NCI-H1048 (cell line): ENCODE data around the gene MANF.
A peak's percentile ranks its signal among the peaks of the same experiment; 100 is the strongest.
"Not testable (repeated sequence)": the region's sequence is repeated elsewhere in the genome, so short reads cannot be mapped to it uniquely, and the experiment has no call there.

Experiments
- DNase-seq: peaks from one replicate; lab custom pipeline; 2025; lab: John Stamatoyannopoulos, UW

MANF gene

DNA sequence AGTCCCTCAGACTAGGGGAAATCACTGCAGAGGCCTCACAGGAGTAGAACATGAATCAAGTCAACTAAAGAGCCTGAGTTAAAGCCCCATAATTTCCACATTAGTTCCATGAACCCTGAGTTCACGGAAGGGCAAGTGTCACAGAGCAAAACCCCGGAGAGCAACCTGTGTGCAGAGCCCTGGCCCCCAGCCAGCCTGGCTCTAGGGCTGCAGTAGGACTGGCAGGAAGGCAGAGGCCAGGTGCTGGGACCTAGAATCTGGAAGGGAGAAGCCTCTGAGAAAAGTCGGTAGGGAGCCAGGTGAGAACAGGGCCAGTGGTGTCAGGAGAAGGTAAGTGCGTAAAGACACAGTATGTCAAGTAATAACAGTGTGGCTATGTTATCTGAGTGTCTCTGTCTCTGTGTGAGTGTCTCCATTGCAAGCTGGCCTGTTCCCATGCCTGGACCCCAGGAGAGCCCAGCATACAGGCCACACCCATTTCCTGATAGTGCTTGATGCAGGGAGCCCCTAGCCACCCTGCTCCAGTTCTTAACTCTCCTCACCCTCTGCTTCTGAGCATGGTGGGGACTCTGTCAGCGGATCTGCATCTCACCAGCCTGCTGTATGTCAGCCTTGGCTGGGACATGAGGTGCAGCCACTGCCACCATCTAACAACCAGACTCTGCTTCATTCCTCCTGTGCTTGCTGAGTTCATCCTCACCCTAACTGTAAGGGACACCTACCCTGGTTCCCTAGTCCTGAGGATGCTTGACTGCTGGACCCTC lies 11.3 kb upstream of the MANF start:
- DNase-seq, result no peak

DNA sequence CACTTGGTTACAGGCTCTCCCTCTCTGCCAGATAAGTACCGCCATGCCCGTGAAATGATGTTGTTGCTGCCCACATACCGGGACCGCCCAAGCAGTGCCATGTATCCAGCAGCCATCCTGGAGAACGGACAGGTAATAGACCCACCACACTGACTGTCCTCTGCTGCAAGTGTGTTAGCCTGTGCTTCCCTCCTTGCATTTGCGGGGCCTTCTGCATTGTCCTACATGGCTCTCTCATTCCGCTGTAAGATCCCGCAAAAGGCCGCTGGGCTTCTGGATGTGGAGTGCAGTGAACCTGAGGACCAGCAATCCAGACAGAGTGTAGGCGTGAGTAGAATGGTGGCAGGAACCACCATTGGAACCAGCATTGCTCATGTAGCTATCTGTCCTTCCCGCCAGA lies 10.6 kb upstream of the MANF start:
- DNase-seq, result no peak

DNA sequence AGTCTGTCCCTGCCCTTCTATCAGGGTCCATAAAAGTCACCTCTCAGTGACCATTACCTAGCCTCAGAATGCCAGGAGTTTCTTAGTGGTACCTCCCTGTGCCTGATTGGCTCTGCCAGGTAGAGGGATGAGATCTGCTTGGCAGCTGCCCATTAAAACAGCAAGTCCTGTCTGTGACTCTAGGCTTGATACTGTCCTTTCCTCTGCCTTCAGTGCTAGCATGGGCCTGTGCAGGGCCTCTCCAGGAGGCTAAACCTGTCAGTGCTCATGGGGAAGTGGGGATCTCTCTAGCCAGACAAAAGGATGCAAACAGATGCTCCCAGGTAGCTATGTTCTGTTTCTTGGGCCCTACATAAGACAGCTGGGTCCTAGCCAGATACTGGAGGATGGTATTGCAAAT lies 10.0 kb upstream of the MANF start:
- DNase-seq, result no peak

DNA sequence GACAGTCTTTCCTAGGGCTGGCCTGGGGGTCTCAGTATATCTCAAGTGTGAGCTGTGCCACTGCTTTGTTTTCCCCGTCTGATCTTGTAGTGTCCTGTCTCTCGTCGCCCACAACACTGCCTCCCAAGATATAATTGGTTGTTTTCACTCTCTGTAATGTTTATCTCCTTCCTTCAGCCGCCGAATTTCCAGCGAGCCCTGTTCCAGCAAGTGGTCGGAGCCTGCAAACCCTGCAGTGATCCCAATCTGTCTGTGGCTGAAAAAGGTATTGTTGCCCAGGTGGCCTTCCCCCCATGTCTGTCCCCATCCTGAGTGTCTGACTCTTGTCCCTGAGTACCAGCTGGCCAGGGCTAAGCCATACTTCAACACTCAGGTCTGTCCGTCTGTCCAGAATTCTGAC lies 9.5 kb upstream of the MANF start:
- no peak for DNase-seq

DNA sequence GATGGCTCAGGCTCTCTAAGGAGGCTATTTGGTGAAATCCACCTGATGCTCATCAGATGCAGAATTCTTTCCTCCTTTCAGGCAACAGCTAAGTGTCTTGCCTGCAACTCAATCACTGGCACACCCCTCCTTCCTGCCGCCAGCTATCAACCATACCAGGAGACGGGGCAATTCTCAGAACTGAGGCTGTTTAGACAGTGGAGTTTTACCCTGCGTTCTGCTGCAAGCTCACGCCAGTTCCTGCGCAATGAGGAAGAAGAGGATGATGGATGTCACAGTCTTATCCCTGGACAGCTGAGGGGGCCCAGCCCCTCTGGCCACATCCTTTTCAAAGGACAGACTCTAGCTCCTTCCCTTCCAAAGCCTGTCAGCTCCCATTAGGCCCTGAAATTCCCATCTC lies 7.0 kb upstream of the MANF start:
- no peak for DNase-seq

DNA sequence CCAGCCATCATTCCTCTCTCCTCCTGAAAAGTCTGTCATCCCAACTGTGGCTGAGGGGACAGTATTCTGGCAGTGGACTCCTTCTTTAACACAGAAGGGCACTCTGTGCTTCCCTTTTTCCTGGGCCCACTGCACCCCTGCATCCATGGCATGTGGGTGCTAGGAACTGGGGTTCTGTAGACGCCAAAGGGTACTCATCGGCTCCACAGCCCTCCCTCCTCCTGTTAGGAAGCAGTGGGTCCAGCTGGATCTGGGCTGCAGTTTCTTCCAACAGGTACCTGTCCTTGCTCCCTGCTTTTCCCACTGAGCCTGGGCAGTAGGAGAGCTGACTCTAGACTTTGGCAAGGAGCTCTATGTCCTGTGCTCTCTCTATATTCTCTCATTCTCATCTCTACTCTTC lies 6.4 kb upstream of the MANF start:
- no peak for DNase-seq

DNA sequence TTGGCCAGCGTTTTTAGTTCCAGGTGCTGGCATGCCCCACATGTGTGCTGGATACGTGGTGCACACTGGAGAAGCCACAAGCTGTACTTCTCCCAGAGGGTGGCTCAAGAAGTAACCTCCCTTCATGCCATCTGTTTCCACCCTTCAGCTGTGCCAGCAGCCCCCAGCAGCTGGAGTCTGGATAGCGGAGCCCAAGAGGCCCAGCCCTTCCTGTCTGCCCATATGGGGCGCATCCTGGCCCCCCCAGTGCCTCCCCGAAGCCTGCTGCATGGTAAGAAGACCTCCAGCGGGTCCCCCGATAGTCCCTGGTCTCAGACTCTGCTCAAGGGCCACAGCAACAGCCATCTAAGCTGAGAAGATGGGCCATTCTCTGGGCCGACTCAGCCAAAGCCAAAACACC lies 5.8 kb upstream of the MANF start:
- DNase-seq, result no peak

DNA sequence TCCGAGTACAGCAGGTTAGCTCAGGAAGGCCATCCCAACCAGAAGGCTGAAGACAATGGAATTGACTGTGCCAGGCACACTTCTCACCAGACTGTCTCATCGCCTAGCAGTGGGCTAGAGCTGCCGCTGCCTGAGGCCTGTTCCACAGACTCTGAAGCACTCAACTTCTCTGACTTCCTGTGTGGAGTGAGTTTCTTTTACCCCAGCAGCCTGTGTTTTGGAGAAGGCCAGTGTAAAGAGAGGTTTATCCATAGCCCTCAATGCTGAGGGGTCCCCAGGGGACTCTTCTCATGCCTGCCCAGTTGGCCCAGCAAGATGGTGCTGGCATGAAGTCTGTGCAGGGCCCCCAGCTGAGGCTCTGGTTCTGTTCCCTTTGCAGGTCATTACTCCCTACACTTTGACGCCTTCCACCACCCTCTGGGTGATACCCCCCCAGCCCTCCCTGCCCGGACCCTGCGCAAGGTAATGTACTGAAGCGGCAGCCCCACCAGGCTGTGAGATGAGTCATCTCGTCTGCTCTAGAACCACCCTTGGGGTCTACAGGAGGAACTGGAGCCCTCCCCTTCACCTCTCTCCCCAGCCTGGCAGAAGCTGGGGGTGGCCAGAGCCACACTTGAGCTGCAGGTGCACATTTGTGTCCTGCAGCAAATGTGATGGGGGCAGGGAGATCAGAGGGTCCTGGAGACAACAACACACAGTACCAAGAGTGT lies 5.2 kb upstream of the MANF start:
- no peak for DNase-seq

DNA sequence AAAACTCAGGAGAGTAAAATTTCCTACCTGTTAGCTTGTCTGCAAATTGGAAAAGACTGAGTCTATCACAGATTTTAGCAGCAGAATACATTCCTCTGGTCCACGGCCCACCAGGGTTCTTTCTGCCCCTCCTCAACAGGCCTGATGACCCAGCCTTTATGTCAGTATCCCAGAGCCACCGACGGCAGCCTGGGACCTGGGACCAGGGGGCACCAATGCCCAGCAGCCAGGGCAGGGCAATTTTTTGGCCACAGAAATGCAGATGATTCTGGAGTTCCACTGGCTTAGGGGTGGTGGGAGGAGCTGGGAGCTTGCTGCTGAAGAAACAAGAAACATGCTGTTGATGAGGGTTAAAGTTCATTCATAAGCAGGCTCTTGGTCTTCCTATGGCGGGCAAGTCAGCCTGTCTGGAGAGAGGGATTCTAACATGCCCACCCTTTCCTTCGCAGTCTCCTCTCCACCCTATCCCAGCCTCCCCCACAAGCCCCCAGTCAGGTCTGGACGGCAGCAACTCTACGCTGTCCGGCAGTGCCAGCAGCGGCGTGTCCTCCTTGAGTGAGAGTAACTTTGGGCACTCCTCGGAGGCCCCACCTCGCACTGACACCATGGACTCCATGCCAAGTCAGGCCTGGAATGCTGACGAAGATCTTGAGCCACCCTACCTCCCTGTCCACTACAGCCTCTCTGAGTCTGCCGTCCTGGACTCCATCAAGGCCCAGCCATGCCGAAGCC lies 4.3 kb upstream of the MANF start:
- no peak for DNase-seq

DNA sequence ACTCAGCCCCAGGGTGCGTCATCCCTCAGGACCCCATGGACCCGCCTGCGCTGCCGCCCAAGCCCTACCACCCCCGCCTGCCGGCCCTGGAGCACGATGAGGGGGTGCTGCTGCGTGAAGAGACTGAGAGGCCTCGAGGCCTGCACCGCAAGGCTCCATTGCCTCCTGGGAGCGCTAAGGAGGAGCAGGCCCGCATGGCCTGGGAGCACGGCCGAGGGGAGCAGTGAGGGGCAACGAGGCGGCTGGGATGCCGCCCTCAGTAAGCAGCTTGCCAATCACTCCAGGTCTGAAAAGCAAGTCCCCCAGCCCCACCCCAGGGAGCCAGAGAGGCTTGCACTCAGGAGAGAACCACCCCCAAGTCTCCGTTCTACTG lies 3.8 kb upstream of the MANF start:
- DNase-seq, result no peak

DNA sequence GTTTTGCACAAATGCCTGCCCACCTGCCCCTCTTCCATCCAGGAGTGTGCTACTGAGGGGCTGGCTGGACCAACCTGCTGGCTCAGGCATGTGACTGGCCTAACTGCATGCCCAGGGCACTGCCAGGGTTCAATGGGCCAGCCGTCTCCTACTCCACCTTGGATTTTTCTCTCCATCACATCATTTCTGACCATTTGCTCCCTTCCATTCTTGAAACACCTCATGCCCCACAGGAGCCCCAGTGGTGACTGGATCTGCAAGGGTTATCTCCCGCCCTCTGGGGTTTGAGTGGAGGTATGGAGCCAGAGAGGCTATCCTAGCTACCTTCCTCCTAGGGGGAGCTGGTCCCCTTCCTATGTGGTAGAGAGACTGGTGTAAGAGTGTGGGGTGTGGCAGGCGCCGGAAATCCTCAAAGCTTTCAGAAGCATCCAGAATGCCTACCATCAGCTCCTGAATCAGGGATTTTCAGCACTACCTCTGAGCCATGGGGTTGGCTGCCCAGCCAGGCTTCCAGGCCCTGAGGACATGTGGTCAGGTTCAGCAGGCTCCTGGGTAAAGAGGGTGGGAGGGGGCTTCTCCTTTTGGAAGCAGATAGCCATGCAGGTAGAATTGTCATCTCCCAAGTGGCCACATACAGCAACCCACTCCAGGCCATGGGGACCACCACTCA lies 2.9 kb upstream of the MANF start:
- DNase-seq, result no peak

DNA sequence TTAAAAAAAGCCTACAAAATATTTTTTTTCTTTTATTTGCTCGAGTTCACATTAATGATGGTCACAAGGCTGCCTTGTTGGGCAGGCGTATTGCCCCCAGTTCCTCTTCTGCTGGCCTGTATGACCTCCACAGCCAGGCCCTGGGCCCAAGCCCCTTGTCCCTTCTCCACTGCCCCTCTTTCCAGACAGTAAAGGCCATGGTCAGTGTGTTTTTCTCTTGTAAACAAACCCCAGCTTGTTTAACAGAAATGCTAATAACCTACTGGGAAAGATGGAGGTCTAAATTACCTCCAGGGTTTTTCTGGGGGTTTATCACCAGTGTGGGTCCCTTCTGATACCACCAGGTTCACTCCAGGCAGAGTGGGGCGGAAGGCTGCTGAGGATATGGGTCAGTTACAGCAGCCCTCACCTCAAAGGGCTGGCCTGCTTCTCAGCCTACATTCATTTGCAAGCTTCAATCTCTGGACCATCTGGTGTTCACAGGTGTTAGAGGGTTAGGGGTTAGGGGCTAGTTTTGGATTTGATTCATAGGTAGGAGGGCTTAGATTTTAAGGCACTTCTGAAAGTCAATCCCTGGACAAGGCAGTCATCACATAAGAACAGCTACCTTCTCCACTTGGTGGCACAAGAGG lies 2.0 kb upstream of the MANF start:
- no peak for DNase-seq

DNA sequence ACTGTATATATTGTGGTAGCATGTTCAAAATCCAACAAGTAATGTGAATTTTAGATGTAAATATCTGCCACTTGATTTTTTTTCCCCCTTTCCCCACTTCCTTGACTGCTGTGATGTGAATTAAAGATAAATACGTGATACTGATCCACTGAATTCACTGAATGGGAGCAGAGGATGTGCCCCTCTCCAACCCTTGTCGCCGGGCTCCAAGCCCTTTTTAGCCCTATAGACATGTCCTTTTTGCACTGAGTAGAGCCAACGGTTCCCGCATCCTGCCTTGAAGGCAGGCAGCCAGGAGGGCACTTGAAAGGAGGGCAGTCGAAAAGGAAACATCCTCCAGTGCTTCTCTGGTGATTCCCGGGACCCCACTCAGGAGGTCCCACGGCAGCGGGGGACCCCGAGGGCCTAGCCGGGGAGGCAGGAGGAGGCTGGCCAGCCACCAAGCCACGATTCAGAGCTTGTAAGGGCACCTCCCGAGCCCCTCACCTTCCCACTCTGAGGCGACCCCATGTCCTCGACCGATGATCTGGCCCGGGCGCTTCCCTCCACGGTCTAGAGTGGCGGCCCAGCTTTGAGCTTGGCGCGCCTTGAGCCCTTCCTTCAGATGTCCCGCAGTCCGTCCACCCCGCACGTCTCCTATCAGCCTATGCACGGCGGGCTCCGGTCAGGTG lies 901 bp upstream of the MANF start:
- no peak for DNase-seq

DNA sequence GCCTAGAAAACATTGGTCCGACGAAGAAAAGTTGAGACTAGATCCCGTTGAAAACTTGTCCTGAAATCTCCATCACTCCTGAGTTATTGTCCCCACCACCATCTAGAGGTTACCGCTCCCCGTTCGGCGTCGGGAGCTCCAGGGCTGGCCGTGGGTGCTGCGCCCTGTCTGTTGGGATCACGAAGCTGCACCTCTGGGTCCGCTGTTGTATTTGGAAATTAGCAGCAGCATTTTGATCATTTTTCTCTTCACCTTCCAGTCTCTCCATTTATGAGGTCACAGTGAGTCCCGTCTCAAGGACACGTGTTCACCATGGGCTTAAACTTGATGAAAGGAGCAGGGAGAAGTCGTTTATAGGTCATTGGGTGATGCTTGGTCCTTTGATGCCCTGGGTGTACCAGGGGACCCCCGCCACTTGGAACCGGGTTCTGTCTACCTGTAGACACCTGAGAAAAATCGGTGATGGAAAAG lies 565 bp downstream of the MANF start:
- no peak for DNase-seq

DNA sequence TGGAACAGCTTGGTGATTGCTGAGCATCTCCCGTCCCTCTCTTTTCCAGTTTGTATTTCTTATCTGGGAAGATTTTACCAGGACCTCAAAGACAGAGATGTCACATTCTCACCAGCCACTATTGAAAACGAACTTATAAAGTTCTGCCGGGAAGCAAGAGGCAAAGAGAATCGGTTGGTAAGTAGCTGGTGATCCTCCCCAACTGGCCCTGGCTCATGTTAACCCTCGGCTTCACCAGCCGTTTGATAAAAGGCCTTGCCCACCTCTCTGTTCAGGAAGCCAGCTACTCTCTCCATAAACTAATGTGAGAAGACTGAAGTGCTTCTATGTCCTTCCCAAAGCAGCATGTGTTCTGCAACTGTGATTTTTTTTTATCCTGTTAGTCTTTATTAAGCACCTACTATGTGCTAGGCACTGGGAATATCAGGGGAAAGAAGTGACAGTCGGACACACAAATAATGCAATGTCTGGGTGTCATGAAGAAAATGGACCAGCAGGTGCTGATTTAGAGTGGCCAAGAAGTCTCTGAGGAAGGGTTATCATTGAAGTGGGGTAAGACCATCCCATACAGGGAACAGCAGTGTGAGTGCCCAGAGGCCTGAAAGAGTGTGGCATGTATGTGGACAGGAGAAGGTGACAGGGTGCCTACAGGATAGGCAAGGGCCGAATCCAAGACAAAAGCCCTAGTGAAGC lies 1.2 kb downstream of the MANF start:
- DNase-seq, result no peak

DNA sequence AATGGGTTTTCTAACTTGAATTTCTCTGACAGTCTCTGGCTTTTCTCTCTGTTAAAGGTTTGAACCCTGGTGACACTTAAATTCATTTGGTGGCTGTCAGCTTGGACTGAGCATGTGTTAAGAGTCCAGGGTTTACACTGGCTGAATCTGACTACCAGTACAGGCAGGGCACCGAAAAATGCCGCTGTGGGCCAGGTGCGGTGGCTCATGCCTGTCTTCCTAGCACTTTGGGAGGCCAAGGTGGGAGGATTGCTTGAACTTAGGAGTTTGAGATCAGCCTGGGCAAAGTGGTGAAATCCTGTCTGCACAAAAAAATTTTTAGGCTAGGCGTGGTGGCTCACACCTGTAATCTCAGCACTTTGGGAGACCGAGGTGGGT lies 1.8 kb downstream of the MANF start:
- no peak for DNase-seq

DNA sequence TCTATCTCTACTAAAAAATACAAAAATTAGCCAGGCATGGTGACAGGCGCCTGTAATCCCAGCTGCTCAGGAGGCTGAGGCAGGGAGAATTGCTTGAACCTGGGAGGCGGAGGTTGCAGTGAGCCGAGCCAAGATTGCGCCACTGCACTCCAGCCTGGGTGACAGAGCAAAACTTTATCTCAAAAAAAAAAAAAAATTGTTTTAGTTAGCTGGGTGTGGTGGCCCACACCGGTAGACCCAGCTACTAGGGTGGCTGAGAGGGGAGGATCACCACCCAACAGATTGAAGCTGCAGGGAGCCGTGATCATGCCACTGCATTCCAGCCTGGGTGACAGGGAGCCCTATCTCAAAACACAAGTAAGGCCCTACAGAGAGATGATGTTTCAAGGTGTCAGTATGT lies 2.2 kb downstream of the MANF start:
- not testable (repeated sequence) for DNase-seq

DNA sequence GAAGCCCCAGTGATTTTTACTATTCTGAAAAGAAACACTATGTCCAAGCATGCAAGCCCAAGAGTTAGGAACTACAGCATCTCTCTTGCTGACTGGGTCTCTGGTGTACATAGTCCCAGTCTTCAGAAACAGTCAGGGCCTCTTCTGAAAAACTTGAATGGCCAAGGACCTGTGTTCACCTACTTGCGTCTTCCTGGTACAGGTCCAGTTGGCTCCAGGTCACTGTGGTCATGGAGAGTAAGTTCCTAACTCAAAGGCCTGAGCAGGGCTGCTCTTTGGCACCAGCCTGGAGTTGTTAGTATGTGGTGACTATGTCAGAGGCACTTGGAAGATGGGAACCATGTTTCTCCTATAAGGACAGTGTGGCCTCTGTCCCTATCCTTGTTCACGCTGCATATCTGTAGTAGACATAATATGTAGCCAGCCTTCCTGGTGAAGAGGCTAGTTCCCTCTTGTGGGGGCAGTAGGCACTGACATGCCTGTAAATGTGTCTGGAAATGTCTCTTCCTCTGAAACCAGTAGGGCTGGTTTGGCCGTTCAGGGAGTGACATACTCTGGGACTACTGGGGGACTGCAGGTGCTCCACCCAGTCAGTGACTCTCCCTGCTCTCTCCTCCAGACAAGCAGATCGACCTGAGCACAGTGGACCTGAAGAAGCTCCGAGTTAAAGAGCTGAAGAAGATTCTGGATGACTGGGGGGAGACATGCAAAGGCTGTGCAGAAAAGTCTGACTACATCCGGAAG lies 3.4 kb downstream of the MANF start:
- no peak for DNase-seq

DNA sequence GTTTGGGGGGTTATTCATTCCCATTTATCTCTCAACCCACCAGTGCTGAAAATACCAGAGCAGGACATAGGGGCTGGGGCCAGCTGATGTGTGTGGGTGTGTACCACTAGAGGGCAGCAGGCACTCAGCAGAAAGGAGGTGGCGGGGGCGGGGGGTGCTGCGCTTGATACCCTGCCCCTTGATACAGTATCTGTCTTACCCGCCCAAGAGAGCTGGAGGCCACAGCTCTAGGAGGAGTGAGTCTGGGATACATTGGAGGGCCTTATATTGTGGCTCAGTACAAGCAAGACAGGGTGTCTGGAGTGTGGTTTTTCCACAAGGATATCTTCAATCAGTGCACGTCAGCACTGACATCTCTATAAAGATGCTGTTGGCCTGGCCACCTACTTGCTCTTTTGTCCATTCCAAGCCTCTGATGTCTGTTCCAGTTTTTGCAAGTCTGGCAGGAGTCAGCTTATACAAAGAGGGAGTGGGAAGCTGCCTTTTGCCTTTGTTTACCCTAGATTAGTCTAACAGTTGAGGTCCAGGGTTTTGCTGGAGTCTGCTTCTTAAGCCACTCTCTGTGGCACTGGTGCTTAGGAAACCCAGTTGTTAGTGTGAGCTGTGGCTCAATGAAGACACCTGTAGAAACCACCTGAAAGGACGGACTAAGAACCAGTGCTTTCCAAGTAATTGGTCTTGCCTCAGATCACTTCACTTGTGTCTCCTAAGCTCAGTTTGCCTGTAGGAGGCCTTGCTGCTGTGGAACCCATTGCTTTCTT lies 4.5 kb downstream of the MANF start:
- peak; percentile 26 for DNase-seq
